HepG2 (cell line): ENCODE measurements around the gene HOXD9. TPM values are rescaled to one million over a fixed set of nuclear protein-coding genes. Genes with fewer than 3 reads are reported as not detected.

ENCODE experiments used
- ATAC-seq: fragments of 200-7000 bp; cut with Tn5 transposase; 3 replicates; pipeline ENCODE4 v1.9.1; 2020; ENCODE audit warnings: mild to moderate bottlenecking, moderate library complexity
- BruUV-seq: library from RNA; stranded (reverse); fragments of 400-500 nt; replicated peaks from 2 replicates; lab custom pipeline; 2021; lab: Mats Ljungman, UMichigan
- CTCF ChIA-PET: fragments of 300-600 bp; formaldehyde crosslinking; extraction: SDS; loops from one replicate; lab custom pipeline; 2021; ENCODE audit warnings: low total read pairs, inconsistent platforms, low intra/inter-chr PET ratio; lab: Yijun Ruan, JAX
- POLR2A ChIA-PET: fragments of 350-600 bp; sonication (Branson Sonifier 250); formaldehyde crosslinking; loops from one replicate; lab custom pipeline; 2020; ENCODE audit warnings: antibody characterized with exemption, inconsistent platforms; lab: Yijun Ruan, JAX
- DNase-seq: peaks from one replicate; pipeline ENCODE4 v3.0.0-alpha.2; 2015; ENCODE audit warnings: low spot score
- FAIRE-seq: peaks from 3 replicates; lab custom pipeline; 2011; peaks lifted over from hg19 to GRCh38; lab: Jason Lieb, UNC
- H2AFZ ChIP-seq: one replicate; pipeline ENCODE4 v1.6.1; 2011; ENCODE audit warnings: low read length, inconsistent platforms
- H3K27ac ChIP-seq: fragments of 300-600 bp; 3 replicates; pipeline ENCODE4 v1.8.0; 2011; ENCODE audit warnings: mixed run types, mild to moderate bottlenecking, mixed read lengths, low read length, inconsistent platforms; ENCODE audit not compliant: insufficient read depth; ENCODE audit errors: extremely low read length
- H3K27me3 ChIP-seq, 2 experiments: fragments of 200-600 bp in 1 of 2; 2 replicates in 1 of 2; 3 replicates in 1 of 2; pipeline versions ENCODE4 v1.6.0 to v1.8.0; 2011; ENCODE audit warnings: low read length in 2 of 2, mild to moderate bottlenecking in 2 of 2, moderate library complexity in 2 of 2, inconsistent platforms in 1 of 2; ENCODE audit not compliant: insufficient read depth in 2 of 2, control insufficient read depth in 1 of 2
- H3K36me3 ChIP-seq, 2 experiments: fragments of 200-600 bp in 1 of 2; replicated peaks in 1 of 2; 2 replicates in 1 of 2; 3 replicates in 1 of 2; pipeline versions ENCODE4 v1.5.1 to v1.8.0; 2011; ENCODE audit warnings: low read length in 2 of 2, inconsistent platforms in 1 of 2; ENCODE audit not compliant: insufficient read depth in 2 of 2, control insufficient read depth in 1 of 2
- H3K4me1 ChIP-seq: 2 replicates; pipeline ENCODE4 v1.5.1; 2012; ENCODE audit warnings: low read length, inconsistent platforms; ENCODE audit not compliant: insufficient read depth
- H3K4me2 ChIP-seq: 2 replicates; pipeline ENCODE4 v1.6.0; 2011; ENCODE audit warnings: low read depth, low read length, inconsistent platforms
- H3K4me3 ChIP-seq, 3 experiments: fragments of 200-600 bp in 1 of 3; sonication (generic), shearing (Covaris generic) in 1 of 3; replicated peaks in 1 of 3; 2 replicates each; pipeline ENCODE4 v1.5.1; 2011 to 2016; ENCODE audit warnings: low read length in 3 of 3, inconsistent platforms in 2 of 3, low read depth in 2 of 3, mild to moderate bottlenecking in 2 of 3, control low read depth in 1 of 3, mixed read lengths in 1 of 3; ENCODE audit not compliant: insufficient read depth in 1 of 3
- H3K79me2 ChIP-seq: one replicate; pipeline ENCODE4 v1.6.1; 2011; ENCODE audit warnings: low read length, inconsistent platforms; ENCODE audit not compliant: insufficient read depth
- H3K9ac ChIP-seq: 2 replicates; pipeline ENCODE4 v1.6.0; 2011; ENCODE audit warnings: mild to moderate bottlenecking, low read depth, low read length, inconsistent platforms; ENCODE audit not compliant: insufficient read depth
- H3K9me3 ChIP-seq: 2 replicates; pipeline ENCODE4 v1.5.1; 2012; ENCODE audit warnings: mild to moderate bottlenecking, low read length
- H4K20me1 ChIP-seq: 2 replicates; pipeline ENCODE4 v1.6.0; 2011; ENCODE audit warnings: inconsistent platforms, mild to moderate bottlenecking, low read length, moderate library complexity; ENCODE audit not compliant: insufficient read depth
- BCL3 ChIP-seq: sonication (generic); formaldehyde crosslinking; IDR thresholded peaks from 2 replicates; pipeline ENCODE4 v1.5.1; 2020; ENCODE audit warnings: mild to moderate bottlenecking, missing genetic modification reagents, moderate library complexity
- CHD4 ChIP-seq: fragments of 200-600 bp; sonication (generic); IDR thresholded peaks from 2 replicates; pipeline ENCODE4 v1.7.0; 2017; ENCODE audit warnings: mild to moderate bottlenecking, low read length, borderline replicate concordance
- FOXK2 ChIP-seq: fragments of 450-650 bp; IDR thresholded peaks from 2 replicates; pipeline ENCODE4 v1.6.1; 2016
- HHEX ChIP-seq: IDR thresholded peaks from 2 replicates; pipeline ENCODE4 v1.6.1; 2016; ENCODE audit warnings: control low read depth
- KLF12 ChIP-seq: sonication (generic); formaldehyde crosslinking; IDR thresholded peaks from 2 replicates; pipeline ENCODE4 v1.4.0; 2020; ENCODE audit warnings: missing genetic modification reagents, borderline replicate concordance
- MBD4 ChIP-seq: IDR thresholded peaks from 2 replicates; pipeline ENCODE4 v1.6.1; 2012; ENCODE audit warnings: low read length, inconsistent platforms, borderline replicate concordance
- MEF2D ChIP-seq: sonication (generic); formaldehyde crosslinking; IDR thresholded peaks from 2 replicates; pipeline ENCODE4 v1.5.1; 2020; ENCODE audit warnings: mild to moderate bottlenecking, missing genetic modification reagents
- MZF1 ChIP-seq: sonication (generic); formaldehyde crosslinking; IDR thresholded peaks from 2 replicates; pipeline ENCODE4 v1.8.1; 2023; ENCODE audit warnings: mild to moderate bottlenecking, missing genetic modification reagents, borderline replicate concordance
- PLRG1 ChIP-seq: fragments of 450-650 bp; conservative IDR thresholded peaks from 2 replicates; pipeline ENCODE4 v1.6.1; 2016
- XRCC5 ChIP-seq: fragments of 200-400 bp; formaldehyde crosslinking; optimal IDR thresholded peaks from 2 replicates; pipeline ENCODE3; 2017; ENCODE audit warnings: mild to moderate bottlenecking, low read length
- ZBTB4 ChIP-seq: sonication (generic); formaldehyde crosslinking; IDR thresholded peaks from 2 replicates; pipeline ENCODE4 v1.4.0; 2020; ENCODE audit warnings: missing genetic modification reagents, mild to moderate bottlenecking, borderline replicate concordance
- ZFAT ChIP-seq: sonication (generic); formaldehyde crosslinking; conservative IDR thresholded peaks from 2 replicates; pipeline ENCODE4 v1.8.1; 2023; ENCODE audit warnings: missing genetic modification reagents, inconsistent platforms
- ZNF430 ChIP-seq: sonication (generic); formaldehyde crosslinking; IDR thresholded peaks from 2 replicates; pipeline ENCODE4 v1.9.0; 2021; ENCODE audit warnings: mild to moderate bottlenecking, missing genetic modification reagents
- ZNF547 ChIP-seq: sonication (generic); formaldehyde crosslinking; IDR thresholded peaks from 2 replicates; pipeline ENCODE4 v1.5.1; 2020; ENCODE audit warnings: mild to moderate bottlenecking, missing genetic modification reagents
- ZNF850 ChIP-seq: sonication (generic); formaldehyde crosslinking; conservative IDR thresholded peaks from 2 replicates; pipeline ENCODE4 v1.9.0; 2021; ENCODE audit warnings: mild to moderate bottlenecking, missing genetic modification reagents
- ZUFSP ChIP-seq: sonication (generic); formaldehyde crosslinking; IDR thresholded peaks from 2 replicates; pipeline ENCODE4 v1.9.0; 2021; ENCODE audit warnings: missing genetic modification reagents, mild to moderate bottlenecking, borderline replicate concordance
- WGBS: methylation state at CpG from one replicate; pipeline ENCODE4 v1.1.6; 2017; ENCODE audit warnings: low lambda C conversion rate; 5-methylcytosine and 5-hydroxymethylcytosine counted together
- in situ Hi-C: cut with HindIII; loops from 2 replicates; pipeline ENCODE4 v1.10.0; 2017; ENCODE audit warnings: low pct_unique_long_range_greater_than_20kb; ENCODE audit not compliant: extremely low pct_ligation_motif_present
- intact Hi-C: fragments of 100-400 bp; cut with micrococcal nuclease; formaldehyde crosslinking; loops from one replicate; pipeline ENCODE4 v1.10.0; 2022; ENCODE audit not compliant: unreplicated experiment
- polyA plus RNA-seq, 8 experiments: library from polyadenylated mRNA; depleted of rRNA in 3 of 8; stranded (reverse) in 7 of 8; unstranded in 1 of 8; fragments of >200 nt; fragmentation: Illumina TruSeq in 4 of 8; extraction: Trizol in 4 of 8; gene quantifications; 2 replicates each; pipeline versions ENCODE4 v1.2.1 to v1.2.3, GENCODE V29; 2011 to 2016; ENCODE audit warnings: low read depth in 4 of 8, missing spikeins in 1 of 8, mixed read lengths in 1 of 8; ENCODE audit not compliant: insufficient read depth in 1 of 8
- total RNA-seq, 5 experiments: library from RNA; depleted of rRNA; stranded (reverse); fragments of >200 nt; fragmentation: Illumina TruSeq; extraction: Trizol; gene quantifications; 2 replicates each; pipeline ENCODE4 v1.2.3, GENCODE V29; 2016; ENCODE audit warnings: low read depth in 1 of 5

HOXD9 gene
- total and polyA plus RNA-seq, 2 of the 13 experiments (the other 11 are each of a cell fraction or from before 2014, with no cell fraction given): not detected

- TF ChIP-seq ZBTB4: no peak
- TF ChIP-seq HHEX: no peak
- TF ChIP-seq ZNF547 (CRISPR knock-in tag): no peak
- no peak for TF ChIP-seq BCL3
- TF ChIP-seq MBD4: no peak
- no peak for TF ChIP-seq MEF2D
These were observed 17.3 kb upstream of the HOXD9 start (continued) for GRCh38 chr2:176105078-176105729.

- H3K79me2 ChIP-seq: no peaks in the 10 kb centered on the region
- H3K9ac ChIP-seq: no peak overlapping the region
- POLR2A ChIA-PET: no interaction called here
- no peak for DNase-seq
- peak overlapping the region; percentile 21; the same call in 1 of the 2 replicates for H3K4me2 ChIP-seq
- no peak for FAIRE-seq
- H3K9me3 ChIP-seq: no peaks in the 10 kb centered on the region
- H3K36me3 ChIP-seq: no peaks in the 10 kb centered on the region
- no TSS peak for BruUV-seq
- WGBS: 26% methylated on average over 25 of the region's 25 CpGs
- no peak overlapping the region for H2AFZ ChIP-seq
- intact Hi-C loops: no loop called here
- CTCF ChIA-PET: no interaction called here
- no peak overlapping the region for H3K27ac ChIP-seq
- no peaks in the 10 kb centered on the region; the same call in 1 of the 2 replicates for H4K20me1 ChIP-seq
- in situ Hi-C loops: loop anchor here (10.0 kb wide), 1 partner anchor 1071 kb away; no protein-coding TSS in a partner anchor
- no peaks in the 10 kb centered on the region for H3K4me1 ChIP-seq
- peak; percentile 5 for ATAC-seq
- peak overlapping the region in 1 of 3 experiments; percentile 33; a peak in 1 of 6 replicates for H3K4me3 ChIP-seq
- peaks cover 28 to 90% of the 10 kb centered on the region in 2 experiments for H3K27me3 ChIP-seq
- TF ChIP-seq XRCC5 (no peak), ZNF850 (CRISPR knock-in tag) (no peak), MZF1 (CRISPR knock-in tag) (no peak), ZUFSP (CRISPR knock-in tag) (no peak), KLF12 (no peak), PLRG1 (peak; percentile 89; the same call in 1 of the 2 replicates), ZNF430 (CRISPR knock-in tag) (no peak), FOXK2 (0 out of 2 replicates have a peak, but pooled peaks have one; percentile 16), ZFAT (CRISPR knock-in tag) (no peak), CHD4 (no peak)
These were observed 16.6 kb upstream of the HOXD9 start for GRCh38 chr2:176105730-176106580.
